HepG2 (cell line): ENCODE data around the gene TTC22. TPM values are rescaled to one million over a fixed set of nuclear protein-coding genes. Genes with fewer than 3 reads are reported as not detected.

Experiments
- ARID5B ChIP-seq: IDR thresholded peaks from 2 replicates; pipeline ENCODE4 v1.4.0; 2020; ENCODE audit warnings: mild to moderate bottlenecking, missing genetic modification reagents
- FOXA3 ChIP-seq: IDR thresholded peaks from 2 replicates; pipeline ENCODE4 v1.6.1; 2016; ENCODE audit warnings: missing genetic modification reagents, missing compliant biosample characterization
- HNRNPUL1 ChIP-seq: fragments of 200-400 bp; formaldehyde crosslinking; IDR thresholded peaks from 2 replicates; pipeline ENCODE4 v1.6.1; 2017; ENCODE audit warnings: low read depth, mild to moderate bottlenecking, low read length, moderate library complexity
- LCORL ChIP-seq, 2 experiments: fragments of 450-650 bp in 1 of 2; sonication (generic) in 1 of 2; formaldehyde crosslinking in 1 of 2; IDR thresholded peaks; 2 replicates each; pipeline versions ENCODE4 v1.5.0 to v1.6.1; 2017 to 2020; ENCODE audit warnings: antibody characterized with exemption in 1 of 2, missing genetic modification reagents in 1 of 2
- PAWR ChIP-seq: sonication (generic); formaldehyde crosslinking; IDR thresholded peaks from 2 replicates; pipeline ENCODE4 v1.4.0; 2020; ENCODE audit warnings: missing genetic modification reagents, mild to moderate bottlenecking, borderline replicate concordance
- POGZ ChIP-seq: sonication (generic); formaldehyde crosslinking; IDR thresholded peaks from 2 replicates; pipeline ENCODE4 v1.4.0; 2020; ENCODE audit warnings: mild to moderate bottlenecking, missing genetic modification reagents
- PTBP1 ChIP-seq: fragments of 200-400 bp; formaldehyde crosslinking; IDR thresholded peaks from 2 replicates; pipeline ENCODE4 v1.6.1; 2018; ENCODE audit warnings: low read length, low read depth; ENCODE audit not compliant: poor library complexity, severe bottlenecking
- SMC3 ChIP-seq: IDR thresholded peaks from 2 replicates; pipeline ENCODE4 v1.6.1; 2011; ENCODE audit warnings: low read length, improper control_type of control experiment
- SRY ChIP-seq: sonication (generic); formaldehyde crosslinking; IDR thresholded peaks from 2 replicates; pipeline ENCODE4 v1.8.0; 2022; ENCODE audit warnings: mild to moderate bottlenecking, missing genetic modification reagents
- STAT5B ChIP-seq: sonication (generic); formaldehyde crosslinking; IDR thresholded peaks from 2 replicates; pipeline ENCODE4 v1.4.0; 2020; ENCODE audit warnings: missing genetic modification reagents
- THAP7 ChIP-seq: sonication (generic); formaldehyde crosslinking; IDR thresholded peaks from 2 replicates; pipeline ENCODE4 v1.8.1; 2023; ENCODE audit warnings: mild to moderate bottlenecking, missing genetic modification reagents
- TOE1 ChIP-seq: sonication (generic); formaldehyde crosslinking; IDR thresholded peaks from 2 replicates; pipeline ENCODE4 v1.4.0; 2020; ENCODE audit warnings: mild to moderate bottlenecking, missing genetic modification reagents
- ZNF296 ChIP-seq: sonication (generic); formaldehyde crosslinking; conservative IDR thresholded peaks from 2 replicates; pipeline ENCODE4 v1.5.0; 2020; ENCODE audit warnings: mild to moderate bottlenecking, missing genetic modification reagents
- ZNF512B ChIP-seq: sonication (generic); formaldehyde crosslinking; IDR thresholded peaks from 2 replicates; pipeline ENCODE4 v1.5.1; 2020; ENCODE audit warnings: missing genetic modification reagents, mild to moderate bottlenecking, borderline replicate concordance
- ZNF569 ChIP-seq: sonication (generic); formaldehyde crosslinking; IDR thresholded peaks from 2 replicates; pipeline ENCODE4 v1.5.0; 2020; ENCODE audit warnings: mild to moderate bottlenecking, missing genetic modification reagents, moderate library complexity, borderline replicate concordance
- ZNF720 ChIP-seq: sonication (generic); formaldehyde crosslinking; IDR thresholded peaks from 2 replicates; pipeline ENCODE4 v1.4.0; 2020; ENCODE audit warnings: missing genetic modification reagents
- polyA plus RNA-seq, 8 experiments: library from polyadenylated mRNA; depleted of rRNA in 3 of 8; stranded (reverse) in 7 of 8; unstranded in 1 of 8; fragments of >200 nt; fragmentation: Illumina TruSeq in 4 of 8; extraction: Trizol in 4 of 8; gene quantifications; 2 replicates each; pipeline versions ENCODE4 v1.2.1 to v1.2.3, GENCODE V29; 2011 to 2016; ENCODE audit warnings: low read depth in 4 of 8, missing spikeins in 1 of 8, mixed read lengths in 1 of 8; ENCODE audit not compliant: insufficient read depth in 1 of 8
- total RNA-seq, 5 experiments: library from RNA; depleted of rRNA; stranded (reverse); fragments of >200 nt; fragmentation: Illumina TruSeq; extraction: Trizol; gene quantifications; 2 replicates each; pipeline ENCODE4 v1.2.3, GENCODE V29; 2016; ENCODE audit warnings: low read depth in 1 of 5
- TF ChIP-seq, protein P1 (sequence below): sonication (generic); formaldehyde crosslinking; IDR thresholded peaks from 2 replicates; pipeline ENCODE4 v1.5.0; 2020; ENCODE audit warnings: mild to moderate bottlenecking, low read depth, missing genetic modification reagents, borderline replicate concordance
- TF ChIP-seq, protein P2 (sequence below): sonication (generic); formaldehyde crosslinking; IDR thresholded peaks from 2 replicates; pipeline ENCODE4 v1.5.0; 2020; ENCODE audit warnings: missing genetic modification reagents
- TF ChIP-seq, protein P3 (sequence below): sonication (generic); formaldehyde crosslinking; conservative IDR thresholded peaks from 2 replicates; pipeline ENCODE4 v1.4.0; 2020; ENCODE audit warnings: missing genetic modification reagents

TTC22 gene
- total and polyA plus RNA-seq, 2 of the 13 experiments (the other 11 are each of a cell fraction or from before 2014, with no cell fraction given), result not detected

DNA sequence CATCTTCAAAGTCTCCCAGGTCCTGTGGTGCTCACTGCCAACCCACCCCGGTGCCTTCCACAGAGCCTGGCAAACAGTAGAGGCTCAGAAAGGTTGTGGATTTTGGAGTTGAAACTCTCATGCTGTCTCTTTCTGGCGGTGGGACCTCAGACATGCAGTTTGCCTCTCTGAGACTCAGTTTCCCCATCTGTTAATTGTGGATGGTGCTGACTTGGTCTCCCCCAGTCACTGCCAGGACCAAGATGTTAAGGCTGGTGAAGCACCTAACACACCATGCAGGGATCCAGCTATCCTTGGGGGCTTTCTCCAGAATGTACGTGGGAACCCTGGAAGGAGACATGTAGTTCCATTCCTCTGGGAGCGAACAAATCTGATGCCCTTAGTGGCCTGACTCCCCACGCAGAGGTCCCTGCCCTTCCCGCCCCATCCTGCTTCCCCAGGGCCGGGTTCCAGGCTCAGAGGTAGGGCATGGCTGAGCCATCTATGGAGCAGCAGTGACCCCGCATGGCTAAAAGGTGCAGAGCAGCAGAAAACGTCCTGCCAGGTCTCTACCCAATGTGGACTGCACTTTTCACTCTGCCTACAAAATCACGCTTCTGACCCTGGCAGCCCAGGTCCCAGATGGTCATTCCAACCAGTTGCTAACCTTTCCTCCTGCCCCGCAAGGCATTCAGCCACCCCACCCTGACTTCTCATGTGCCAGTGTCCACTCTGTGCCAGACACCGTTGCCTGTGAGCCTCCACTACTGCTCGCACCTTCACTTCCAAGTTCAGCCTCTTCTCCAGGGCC is 9.2 kb upstream of the TTC22 start (continued):
- no peak for TF ChIP-seq ZNF512B
- TF ChIP-seq STAT5B, result no peak
- peak; percentile 82 for TF ChIP-seq SMC3
- no peak for TF ChIP-seq PTBP1
- TF ChIP-seq LCORL (IDR thresholded peaks at IDR 0.05), result no peak
- TF ChIP-seq LCORL (CRISPR knock-in tag; IDR thresholded peaks at IDR 0.05), result no peak
- no peak for TF ChIP-seq PAWR (CRISPR knock-in tag)
- TF ChIP-seq ZNF569 (CRISPR knock-in tag), result no peak
- TF ChIP-seq SRY, result no peak
- TF ChIP-seq, protein P1, sequence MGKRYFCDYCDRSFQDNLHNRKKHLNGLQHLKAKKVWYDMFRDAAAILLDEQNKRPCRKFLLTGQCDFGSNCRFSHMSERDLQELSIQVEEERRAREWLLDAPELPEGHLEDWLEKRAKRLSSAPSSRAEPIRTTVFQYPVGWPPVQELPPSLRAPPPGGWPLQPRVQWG (CRISPR knock-in tag), result no peak
- TF ChIP-seq, protein P2, sequence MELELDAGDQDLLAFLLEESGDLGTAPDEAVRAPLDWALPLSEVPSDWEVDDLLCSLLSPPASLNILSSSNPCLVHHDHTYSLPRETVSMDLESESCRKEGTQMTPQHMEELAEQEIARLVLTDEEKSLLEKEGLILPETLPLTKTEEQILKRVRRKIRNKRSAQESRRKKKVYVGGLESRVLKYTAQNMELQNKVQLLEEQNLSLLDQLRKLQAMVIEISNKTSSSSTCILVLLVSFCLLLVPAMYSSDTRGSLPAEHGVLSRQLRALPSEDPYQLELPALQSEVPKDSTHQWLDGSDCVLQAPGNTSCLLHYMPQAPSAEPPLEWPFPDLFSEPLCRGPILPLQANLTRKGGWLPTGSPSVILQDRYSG (CRISPR knock-in tag), result no peak
- TF ChIP-seq TOE1 (CRISPR knock-in tag), result no peak
- no peak for TF ChIP-seq ARID5B (CRISPR knock-in tag)
- no peak for TF ChIP-seq ZNF720 (CRISPR knock-in tag)
- no peak for TF ChIP-seq POGZ
- no peak for TF ChIP-seq FOXA3 (CRISPR knock-in tag)
- TF ChIP-seq THAP7 (CRISPR knock-in tag), result no peak
- no peak for TF ChIP-seq HNRNPUL1
- TF ChIP-seq ZNF296 (CRISPR knock-in tag), result no peak
- TF ChIP-seq, protein P3, sequence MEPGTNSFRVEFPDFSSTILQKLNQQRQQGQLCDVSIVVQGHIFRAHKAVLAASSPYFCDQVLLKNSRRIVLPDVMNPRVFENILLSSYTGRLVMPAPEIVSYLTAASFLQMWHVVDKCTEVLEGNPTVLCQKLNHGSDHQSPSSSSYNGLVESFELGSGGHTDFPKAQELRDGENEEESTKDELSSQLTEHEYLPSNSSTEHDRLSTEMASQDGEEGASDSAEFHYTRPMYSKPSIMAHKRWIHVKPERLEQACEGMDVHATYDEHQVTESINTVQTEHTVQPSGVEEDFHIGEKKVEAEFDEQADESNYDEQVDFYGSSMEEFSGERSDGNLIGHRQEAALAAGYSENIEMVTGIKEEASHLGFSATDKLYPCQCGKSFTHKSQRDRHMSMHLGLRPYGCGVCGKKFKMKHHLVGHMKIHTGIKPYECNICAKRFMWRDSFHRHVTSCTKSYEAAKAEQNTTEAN (CRISPR knock-in tag), result no peak
